ENCODE data around the gene HOXB7.
A peak's percentile ranks its signal among the peaks of the same experiment; 100 is the strongest.

DNA sequence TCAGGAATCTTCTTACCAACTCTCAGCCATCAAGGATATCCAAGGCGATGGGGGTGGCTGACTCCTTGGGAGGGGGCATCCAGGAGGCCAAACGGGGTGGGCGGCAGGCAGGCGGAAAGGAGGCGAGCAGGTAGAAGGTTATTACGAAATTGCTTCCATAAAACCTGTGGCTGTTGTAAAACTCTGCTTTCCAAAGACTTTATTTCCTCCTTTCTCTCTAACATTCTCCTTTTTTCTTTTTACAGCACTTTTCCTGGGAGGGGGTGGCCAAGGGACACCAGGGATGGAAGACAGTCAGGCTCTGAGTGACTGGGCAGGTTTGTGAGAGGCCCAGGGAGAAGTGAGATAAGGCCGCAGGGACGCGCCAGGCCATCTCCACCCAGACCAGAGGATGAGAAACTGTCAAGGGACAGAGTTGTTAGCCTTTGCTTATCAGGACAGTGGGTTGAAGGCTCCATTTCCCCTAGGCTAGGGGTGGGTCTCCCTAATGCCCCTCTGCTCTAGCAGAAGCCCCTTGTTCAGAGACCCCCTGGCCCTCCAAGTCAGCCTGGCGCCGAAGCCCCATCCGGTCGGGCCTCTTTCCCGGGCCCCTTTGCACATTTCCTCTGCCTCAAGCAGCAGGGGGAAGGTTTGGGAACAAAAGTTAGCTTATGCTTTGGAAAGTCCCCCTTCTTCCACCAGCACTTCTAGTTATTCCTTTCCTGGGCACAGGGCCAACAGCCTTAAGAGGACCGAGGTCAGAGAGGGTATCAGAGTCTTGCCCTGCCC, 20.3 kb upstream of the HOXB7 start:
- TF ChIP-seq, protein P1, sequence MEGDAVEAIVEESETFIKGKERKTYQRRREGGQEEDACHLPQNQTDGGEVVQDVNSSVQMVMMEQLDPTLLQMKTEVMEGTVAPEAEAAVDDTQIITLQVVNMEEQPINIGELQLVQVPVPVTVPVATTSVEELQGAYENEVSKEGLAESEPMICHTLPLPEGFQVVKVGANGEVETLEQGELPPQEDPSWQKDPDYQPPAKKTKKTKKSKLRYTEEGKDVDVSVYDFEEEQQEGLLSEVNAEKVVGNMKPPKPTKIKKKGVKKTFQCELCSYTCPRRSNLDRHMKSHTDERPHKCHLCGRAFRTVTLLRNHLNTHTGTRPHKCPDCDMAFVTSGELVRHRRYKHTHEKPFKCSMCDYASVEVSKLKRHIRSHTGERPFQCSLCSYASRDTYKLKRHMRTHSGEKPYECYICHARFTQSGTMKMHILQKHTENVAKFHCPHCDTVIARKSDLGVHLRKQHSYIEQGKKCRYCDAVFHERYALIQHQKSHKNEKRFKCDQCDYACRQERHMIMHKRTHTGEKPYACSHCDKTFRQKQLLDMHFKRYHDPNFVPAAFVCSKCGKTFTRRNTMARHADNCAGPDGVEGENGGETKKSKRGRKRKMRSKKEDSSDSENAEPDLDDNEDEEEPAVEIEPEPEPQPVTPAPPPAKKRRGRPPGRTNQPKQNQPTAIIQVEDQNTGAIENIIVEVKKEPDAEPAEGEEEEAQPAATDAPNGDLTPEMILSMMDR (conservative IDR thresholded peaks at IDR 0.05; ENCODE audit: low read depth in 2 of 2): no peak
- TF ChIP-seq ETS1 (IDR thresholded peaks at IDR 0.05) (no peak), POLR2AphosphoS5 (IDR thresholded peaks at IDR 0.05; ENCODE audit: low read depth) (no peak), EZH2phosphoT487 (IDR thresholded peaks at IDR 0.05; ENCODE audit: unreplicated experiment) (no peak), REST (IDR thresholded peaks at IDR 0.05; ENCODE audit: unreplicated experiment) (no peak), ZNF114 (CRISPR knock-in tag; IDR thresholded peaks at IDR 0.05) (no peak), EZH2 (IDR thresholded peaks at IDR 0.05; ENCODE audit: low read depth, unreplicated experiment) (peak; percentile 78), STAT1 (IDR thresholded peaks at IDR 0.05; ENCODE audit: unreplicated experiment) (no peak), JUNB (IDR thresholded peaks at IDR 0.05; ENCODE audit: unreplicated experiment) (no peak), CREB1 (CRISPR knock-in tag; IDR thresholded peaks at IDR 0.05; ENCODE audit: low read depth) (no peak), NANOG (IDR thresholded peaks at IDR 0.05; ENCODE audit: borderline replicate concordance) (no peak), ZNF331 (CRISPR knock-in tag; IDR thresholded peaks at IDR 0.05; ENCODE audit: low read depth) (no peak)

All from GM23338 (cell line).